MCF 10A (cell line): ENCODE results near the gene TMEM212. TPM values are rescaled to one million over a fixed set of nuclear protein-coding genes. Genes with fewer than 3 reads are reported as not detected.

Source experiments
- BruUV-seq: library from RNA; stranded (reverse); fragments of 400-500 nt; replicated peaks from 2 replicates; lab custom pipeline; 2021; lab: Mats Ljungman, UMichigan
- CTCF ChIA-PET: fragments of 300-600 bp; sonication (Branson Sonifier 250); formaldehyde crosslinking; extraction: SDS; loops from one replicate; lab custom pipeline; 2021; ENCODE audit warnings: antibody characterized with exemption, inconsistent platforms; lab: Yijun Ruan, JAX
- POLR2A ChIA-PET: fragments of 300-600, 350-650 bp; sonication (Branson Sonifier 250); formaldehyde crosslinking; extraction: SDS; loops from one replicate; lab custom pipeline; 2020; ENCODE audit warnings: antibody characterized with exemption, inconsistent platforms; lab: Yijun Ruan, JAX
- DNase-seq: peaks from one replicate; pipeline ENCODE4 v3.0.0-alpha.2; 2018; ENCODE audit not compliant: unreplicated experiment
- H3K27ac Mint-ChIP-seq: one replicate; pipeline ENCODE4 v1.8.0; 2022; ENCODE audit warnings: mild to moderate bottlenecking, low read depth, mixed read lengths; ENCODE audit not compliant: unreplicated experiment
- H3K27me3 Mint-ChIP-seq: one replicate; pipeline ENCODE4 v1.8.0; 2022; ENCODE audit warnings: mixed read lengths; ENCODE audit not compliant: insufficient read depth, unreplicated experiment
- H3K36me3 Mint-ChIP-seq: one replicate; pipeline ENCODE4 v1.8.0; 2022; ENCODE audit warnings: mild to moderate bottlenecking, moderate library complexity, mixed read lengths; ENCODE audit not compliant: insufficient read depth, unreplicated experiment
- H3K4me1 Mint-ChIP-seq: one replicate; pipeline ENCODE4 v1.8.0; 2022; ENCODE audit warnings: mixed read lengths; ENCODE audit not compliant: insufficient read depth, unreplicated experiment
- H3K4me3 Mint-ChIP-seq: one replicate; pipeline ENCODE4 v1.8.0; 2022; ENCODE audit warnings: mild to moderate bottlenecking, moderate library complexity, mixed read lengths; ENCODE audit not compliant: unreplicated experiment
- H3K9me3 Mint-ChIP-seq: one replicate; pipeline ENCODE4 v1.8.0; 2022; ENCODE audit warnings: mixed read lengths; ENCODE audit not compliant: unreplicated experiment
- intact Hi-C: fragments of 100-400 bp; cut with micrococcal nuclease; formaldehyde crosslinking; loops from 2 replicates; pipeline ENCODE4 v1.14.1; 2022
- total RNA-seq: library from RNA; stranded (reverse); gene quantifications from 2 replicates; pipeline ENCODE4 v1.2.3, GENCODE V29; 2022
- TF ChIP-seq, protein P1 (sequence below): fragments of 200-600 bp; IDR thresholded peaks from one replicate; pipeline ENCODE4 v1.8.0; 2022; ENCODE audit warnings: antibody characterized with exemption, mild to moderate bottlenecking; ENCODE audit not compliant: unreplicated experiment

The TMEM212 gene
- total RNA-seq, 1 experiment from 2014 or later, result not detected

DNA sequence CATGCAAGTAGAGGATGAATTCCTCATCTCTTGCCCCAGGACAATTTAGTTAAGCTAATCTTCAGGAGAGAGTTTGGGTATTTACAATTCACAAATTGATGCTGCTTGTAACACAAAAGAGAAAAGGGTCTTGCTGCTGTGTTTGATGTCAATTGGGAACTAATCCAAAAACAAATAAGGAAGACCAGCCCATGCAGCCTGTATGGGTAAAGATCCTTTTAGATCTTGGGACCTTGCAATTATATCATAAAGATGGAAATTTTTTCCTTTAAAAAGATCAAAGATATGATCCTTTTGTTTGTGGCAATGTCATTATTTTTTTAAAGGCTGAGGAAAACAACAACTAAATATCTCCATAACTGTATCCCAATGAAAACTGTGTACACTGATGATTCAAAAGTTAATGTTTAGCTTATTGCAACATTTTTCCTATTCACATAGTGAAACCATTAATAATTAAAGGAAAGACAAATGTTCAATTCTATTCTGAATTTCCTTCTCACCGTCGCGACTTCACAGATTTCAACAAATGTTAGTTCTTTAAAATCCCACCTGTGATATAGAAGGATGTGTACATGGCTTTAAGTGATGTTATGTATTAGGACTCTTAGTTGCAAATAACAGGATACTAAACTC, 40.2 kb downstream of the TMEM212 start:
- H3K9me3 Mint-ChIP-seq, result no peaks in the 10 kb centered on the region
- ChIA-PET CTCF (interaction anchor here (0.6 kb wide), 1 partner anchor 433 kb away, joined by 3 read pairs; no protein-coding TSS in a partner anchor), POLR2A (interaction anchor here (1.3 kb wide), 1 partner anchor 38 kb away, joined by 3 read pairs; no protein-coding TSS in a partner anchor)
- TF ChIP-seq, protein P1, sequence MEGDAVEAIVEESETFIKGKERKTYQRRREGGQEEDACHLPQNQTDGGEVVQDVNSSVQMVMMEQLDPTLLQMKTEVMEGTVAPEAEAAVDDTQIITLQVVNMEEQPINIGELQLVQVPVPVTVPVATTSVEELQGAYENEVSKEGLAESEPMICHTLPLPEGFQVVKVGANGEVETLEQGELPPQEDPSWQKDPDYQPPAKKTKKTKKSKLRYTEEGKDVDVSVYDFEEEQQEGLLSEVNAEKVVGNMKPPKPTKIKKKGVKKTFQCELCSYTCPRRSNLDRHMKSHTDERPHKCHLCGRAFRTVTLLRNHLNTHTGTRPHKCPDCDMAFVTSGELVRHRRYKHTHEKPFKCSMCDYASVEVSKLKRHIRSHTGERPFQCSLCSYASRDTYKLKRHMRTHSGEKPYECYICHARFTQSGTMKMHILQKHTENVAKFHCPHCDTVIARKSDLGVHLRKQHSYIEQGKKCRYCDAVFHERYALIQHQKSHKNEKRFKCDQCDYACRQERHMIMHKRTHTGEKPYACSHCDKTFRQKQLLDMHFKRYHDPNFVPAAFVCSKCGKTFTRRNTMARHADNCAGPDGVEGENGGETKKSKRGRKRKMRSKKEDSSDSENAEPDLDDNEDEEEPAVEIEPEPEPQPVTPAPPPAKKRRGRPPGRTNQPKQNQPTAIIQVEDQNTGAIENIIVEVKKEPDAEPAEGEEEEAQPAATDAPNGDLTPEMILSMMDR, result no peak
- no peaks in the 10 kb centered on the region for H3K27me3 Mint-ChIP-seq
- intact Hi-C loops, result no loop called here
- no peak overlapping the region for H3K27ac Mint-ChIP-seq
- H3K4me3 Mint-ChIP-seq, result no peak overlapping the region
- peaks cover 11% of the 10 kb centered on the region for H3K4me1 Mint-ChIP-seq
- H3K36me3 Mint-ChIP-seq, result no peaks in the 10 kb centered on the region
- no peak for DNase-seq
- no TSS peak for BruUV-seq

DNA sequence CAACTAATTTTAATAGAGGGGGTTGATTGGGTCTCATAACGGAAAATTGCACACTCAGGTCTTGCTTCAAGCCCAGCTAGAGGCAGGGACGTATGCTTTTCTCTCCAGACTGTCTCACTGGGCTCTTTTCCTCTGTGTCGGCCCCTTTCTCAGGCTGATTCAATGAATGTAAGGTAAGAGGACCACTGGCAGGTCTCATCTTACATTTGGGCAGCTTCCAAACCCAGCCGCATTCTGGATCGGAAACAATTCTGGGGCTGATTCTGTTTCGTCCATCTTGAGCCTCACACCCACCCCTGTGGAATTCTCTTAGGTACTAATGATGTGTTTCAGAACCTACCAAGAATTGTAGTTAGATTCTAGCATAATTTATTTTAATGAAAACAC, 40.7 kb downstream of the TMEM212 start:
- DNase-seq, result no peak
- intact Hi-C loops, result no loop called here
- no peaks in the 10 kb centered on the region for H3K27me3 Mint-ChIP-seq
- no peak overlapping the region for H3K27ac Mint-ChIP-seq
- no peaks in the 10 kb centered on the region for H3K9me3 Mint-ChIP-seq
- peaks cover 6% of the 10 kb centered on the region for H3K4me1 Mint-ChIP-seq
- TF ChIP-seq, protein P1, result no peak
- BruUV-seq, result no TSS peak
- no peaks in the 10 kb centered on the region for H3K36me3 Mint-ChIP-seq
- ChIA-PET CTCF (no interaction called here), POLR2A (interaction anchor here (1.3 kb wide), 1 partner anchor 37 kb away, joined by 3 read pairs; no protein-coding TSS in a partner anchor)
- H3K4me3 Mint-ChIP-seq, result no peak overlapping the region

DNA sequence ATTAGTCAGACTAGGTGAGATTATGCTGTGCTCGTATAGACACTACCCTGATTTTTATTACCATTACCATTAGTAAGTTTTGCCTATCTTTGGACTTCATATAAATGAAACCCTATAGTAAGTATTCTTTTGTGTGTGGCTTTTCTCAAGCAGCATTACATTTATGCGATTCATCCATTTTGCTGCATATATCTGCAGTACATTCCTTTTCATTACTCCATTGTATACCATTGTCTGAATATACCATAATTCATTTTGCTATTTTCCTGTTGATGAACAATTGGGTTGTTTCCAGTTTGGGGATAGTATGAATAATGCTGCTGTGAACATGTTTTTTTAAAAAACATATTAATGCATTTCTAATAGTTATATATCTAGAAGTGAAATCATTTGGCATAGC, 45.3 kb downstream of the TMEM212 start:
- no peaks in the 10 kb centered on the region for H3K36me3 Mint-ChIP-seq
- peaks cover 7% of the 10 kb centered on the region for H3K27me3 Mint-ChIP-seq
- no peak for DNase-seq
- H3K27ac Mint-ChIP-seq, result no peak overlapping the region
- ChIA-PET CTCF (no interaction called here), POLR2A (no interaction called here)
- BruUV-seq, result no TSS peak
- no peak overlapping the region for H3K4me3 Mint-ChIP-seq
- no peaks in the 10 kb centered on the region for H3K9me3 Mint-ChIP-seq
- TF ChIP-seq, protein P1, result no peak
- intact Hi-C loops, result no loop called here
- H3K4me1 Mint-ChIP-seq, result no peaks in the 10 kb centered on the region

- intact Hi-C loops, result no loop called here
- Mint-ChIP-seq H3K4me1 (no peaks in the 10 kb centered on the region), H3K27ac (no peak overlapping the region), H3K4me3 (no peak overlapping the region), H3K9me3 (no peaks in the 10 kb centered on the region), H3K36me3 (no peaks in the 10 kb centered on the region), H3K27me3 (peaks cover 26% of the 10 kb centered on the region)
- POLR2A ChIA-PET, result no interaction called here
- CTCF ChIA-PET, result interaction anchor here (0.6 to 0.8 kb wide), 2 partner anchors 575 to 1343 kb away, joined by 3 read pairs; no protein-coding TSS in a partner anchor
- no peak for DNase-seq
- TF ChIP-seq, protein P1, result no peak
- no TSS peak for BruUV-seq
Measured at GRCh38 chr3:171890398-171890797, 47.2 kb downstream of the TMEM212 start.
